Omental fat pad (tissue), 4 donors: ENCODE results near the gene CLIC3. TPM values are rescaled to one million over a fixed set of nuclear protein-coding genes. Genes with fewer than 3 reads are reported as not detected.

Source experiments
- ATAC-seq: fragments of 150-250 bp; one replicate; pipeline ENCODE4 v1.9.1; 2016; ENCODE audit warnings: mild to moderate bottlenecking, moderate library complexity; ENCODE audit not compliant: low FRiP score
- DNase-seq: peaks from one replicate; pipeline ENCODE4 v3.0.0-alpha.2; 2019; ENCODE audit warnings: low spot score
- CTCF ChIP-seq, 3 donors: fragments of 450-650 bp; IDR thresholded peaks; one replicate each; pipeline ENCODE4 v1.5.1; 2016 to 2017; ENCODE audit warnings: antibody characterized with exemption in 3 of 3, mild to moderate bottlenecking in 3 of 3, moderate library complexity in 2 of 3
- total RNA-seq, 4 donors: library from RNA; depleted of rRNA; stranded (reverse); fragments of >200 nt; gene quantifications; one replicate each; pipeline ENCODE4 v1.1.0, GENCODE V29; 2016

CLIC3 gene
- total RNA-seq, 4 donors from 2014 or later: 0.95 to 9.7 (median 4.7) TPM

GRCh38 chr9:137012694-137013570 is 16.6 kb upstream of the CLIC3 start:
- TF ChIP-seq CTCF (IDR thresholded peaks at IDR 0.05): no peak
- no peak for DNase-seq

GRCh38 chr9:137011907-137012675 is 15.7 kb upstream of the CLIC3 start:
- DNase-seq (no peak), ATAC-seq (no peak)
- TF ChIP-seq CTCF (IDR thresholded peaks at IDR 0.05): no peak

More at GRCh38 chr9:137012694-137013570, 16.6 kb upstream of the CLIC3 start:
- no peak for ATAC-seq

- ATAC-seq (no peak), DNase-seq (no peak)
- TF ChIP-seq CTCF (IDR thresholded peaks at IDR 0.05): no peak
Measured at GRCh38 chr9:137011156-137011555, 14.8 kb upstream of the CLIC3 start.

GRCh38 chr9:137009938-137010732 is 13.8 kb upstream of the CLIC3 start:
- ATAC-seq (no peak), DNase-seq (no peak)
- TF ChIP-seq CTCF (IDR thresholded peaks at IDR 0.05): no peak

- ATAC-seq (no peak), DNase-seq (no peak)
Measured at GRCh38 chr9:137009217-137009616, 12.8 kb upstream of the CLIC3 start.

More at GRCh38 chr9:137009217-137009616, 12.8 kb upstream of the CLIC3 start:
- no peak for TF ChIP-seq CTCF (IDR thresholded peaks at IDR 0.05)
